Activated T-helper 1 cell treated with anti-CD3 and anti-CD28 coated beads, Interleukin-12 subunit alpha, Interleukin-12 subunit beta, Interleukin-2, Interleukin-4 antibody, amounts not matched to agents 30 ng/mL and 10 ng/mL and 1 ng/mL, durations not matched to agents 14 hours and 24 hours and 36 hours (primary cell): Measurements from ENCODE around the gene NAP1L1. TPM values are rescaled to one million over a fixed set of nuclear protein-coding genes. Genes with fewer than 3 reads are reported as not detected.

ENCODE experiments used
- DNase-seq: peaks from one replicate; pipeline ENCODE4 v3.0.0; 2021; ENCODE audit warnings: low spot score
- H3K27ac Mint-ChIP-seq: one replicate; pipeline ENCODE4 v1.8.0; 2021; ENCODE audit warnings: mild to moderate bottlenecking, mixed read lengths
- H3K27me3 Mint-ChIP-seq: one replicate; pipeline ENCODE4 v1.8.0; 2022; ENCODE audit warnings: mild to moderate bottlenecking, moderate library complexity, mixed read lengths; ENCODE audit not compliant: insufficient read depth
- H3K36me3 Mint-ChIP-seq: one replicate; pipeline ENCODE4 v1.8.0; 2021; ENCODE audit warnings: low read depth, mixed read lengths
- H3K4me1 Mint-ChIP-seq: one replicate; pipeline ENCODE4 v1.8.0; 2021; ENCODE audit warnings: low read depth, mixed read lengths
- H3K4me3 Mint-ChIP-seq: one replicate; pipeline ENCODE4 v1.8.0; 2021; ENCODE audit warnings: mild to moderate bottlenecking, moderate library complexity, mixed read lengths
- H3K9me3 Mint-ChIP-seq: one replicate; pipeline ENCODE4 v1.8.0; 2021; ENCODE audit warnings: mixed read lengths
- intact Hi-C: fragments of 100-400 bp; cut with micrococcal nuclease; formaldehyde crosslinking; loops from one replicate; pipeline ENCODE4 v1.15.1; 2024
- total RNA-seq: library from RNA; stranded (reverse); gene quantifications from 2 replicates; pipeline ENCODE4 v1.2.3, GENCODE V29; 2022

The NAP1L1 gene
- total RNA-seq, 1 donor from 2014 or later, result 584 TPM

DNA sequence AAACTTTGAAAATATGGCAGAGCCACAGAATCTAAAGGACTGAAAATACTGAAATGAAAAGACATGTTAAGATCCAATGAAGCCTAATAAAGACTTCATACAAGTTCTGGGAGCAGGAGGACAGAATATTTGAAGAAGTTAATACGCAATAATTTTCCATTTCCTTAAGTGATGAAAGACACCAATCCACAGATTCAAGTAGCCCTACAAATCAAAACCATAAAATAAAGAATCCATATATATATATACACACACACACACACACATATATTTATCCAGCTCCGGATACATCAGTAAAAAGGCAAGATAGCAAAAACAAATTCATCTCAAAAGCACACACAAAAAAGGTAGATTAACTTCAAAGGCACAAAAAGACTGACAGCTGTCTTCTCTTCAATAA, 5.7 kb downstream of the NAP1L1 start:
- Mint-ChIP-seq H3K4me3 (no peak overlapping the region), H3K9me3 (peaks cover 9% of the 10 kb centered on the region), H3K4me1 (peaks cover 82% of the 10 kb centered on the region), H3K27me3 (no peaks in the 10 kb centered on the region), H3K36me3 (peaks cover 51% of the 10 kb centered on the region), H3K27ac (peak overlapping the region; percentile 47)
- DNase-seq, result no peak
- intact Hi-C loops, result no loop called here

DNA sequence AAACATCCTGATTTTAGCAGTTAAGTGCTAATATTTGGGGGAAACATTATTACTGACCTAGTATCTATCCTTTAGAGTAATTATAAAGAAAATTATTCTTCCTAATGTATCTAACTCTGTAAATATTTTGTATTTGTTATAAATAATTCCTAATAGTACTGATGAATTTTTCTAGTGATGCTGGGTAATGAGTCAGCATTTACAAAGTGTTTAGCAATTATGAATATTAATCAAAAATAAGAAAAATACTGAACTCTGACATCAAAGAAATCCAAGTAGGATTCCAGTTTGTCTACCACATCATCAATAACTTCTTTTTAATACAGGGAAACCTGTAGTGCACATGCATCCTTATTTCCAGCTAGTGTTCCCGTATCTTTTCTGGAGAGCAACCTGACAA, 9.0 kb downstream of the NAP1L1 start:
- no peaks in the 10 kb centered on the region for H3K27me3 Mint-ChIP-seq
- H3K4me1 Mint-ChIP-seq, result peaks cover 76% of the 10 kb centered on the region
- peaks cover 52% of the 10 kb centered on the region for H3K36me3 Mint-ChIP-seq
- H3K27ac Mint-ChIP-seq, result no peak overlapping the region
- intact Hi-C loops, result no loop called here
- no peak for DNase-seq
- H3K4me3 Mint-ChIP-seq, result no peak overlapping the region
- H3K9me3 Mint-ChIP-seq, result peaks cover 9% of the 10 kb centered on the region

DNA sequence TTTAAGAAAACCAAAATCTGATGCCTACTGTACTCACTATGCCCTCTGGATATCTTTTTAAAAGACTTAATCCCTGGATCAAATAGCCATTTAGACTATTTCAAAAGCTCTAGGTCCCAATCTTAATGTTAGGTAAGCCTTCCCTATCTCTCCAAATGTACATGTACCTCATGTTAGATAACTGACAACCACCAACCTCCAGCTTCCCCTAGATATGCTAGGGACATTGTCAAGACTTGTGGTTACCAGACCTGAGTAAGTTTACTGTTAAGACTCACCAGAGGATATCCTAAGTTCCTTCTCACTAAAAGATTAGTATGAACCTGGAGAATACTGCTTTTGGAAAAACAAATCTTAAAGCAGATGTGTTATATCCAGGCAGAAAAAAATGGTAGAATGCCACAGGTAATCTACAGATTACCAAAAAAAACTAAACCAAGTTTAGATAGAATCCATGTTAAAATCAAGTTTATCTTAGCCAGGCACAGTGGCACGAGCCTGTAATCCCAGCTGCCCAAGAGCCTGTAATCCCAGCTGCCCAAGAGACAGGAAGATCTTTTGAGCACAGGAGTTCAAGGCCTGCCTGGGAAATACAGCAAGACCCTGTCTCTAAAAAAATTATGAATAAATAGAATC, 9.7 kb downstream of the NAP1L1 start:
- intact Hi-C loops, result loop anchor here (1.0 kb wide), 1 partner anchor 545 kb away; no protein-coding TSS in a partner anchor
- Mint-ChIP-seq H3K9me3 (peaks cover 9% of the 10 kb centered on the region), H3K4me1 (peaks cover 70% of the 10 kb centered on the region), H3K36me3 (peaks cover 54% of the 10 kb centered on the region), H3K27me3 (no peaks in the 10 kb centered on the region), H3K4me3 (no peak overlapping the region), H3K27ac (no peak overlapping the region)
- no peak for DNase-seq

- Mint-ChIP-seq H3K27me3 (no peaks in the 10 kb centered on the region), H3K9me3 (peaks cover 4% of the 10 kb centered on the region), H3K4me3 (no peak overlapping the region), H3K36me3 (peaks cover 50% of the 10 kb centered on the region), H3K4me1 (peaks cover 64% of the 10 kb centered on the region), H3K27ac (no peak overlapping the region)
- DNase-seq, result no peak
- intact Hi-C loops, result no loop called here
Measured at GRCh38 chr12:76073561-76073960, 10.9 kb downstream of the NAP1L1 start.

- DNase-seq, result no peak
- H3K4me1 Mint-ChIP-seq, result peaks cover 68% of the 10 kb centered on the region
- H3K4me3 Mint-ChIP-seq, result no peak overlapping the region
- intact Hi-C loops, result no loop called here
- peaks cover 56% of the 10 kb centered on the region for H3K36me3 Mint-ChIP-seq
- no peaks in the 10 kb centered on the region for H3K27me3 Mint-ChIP-seq
- H3K27ac Mint-ChIP-seq, result no peak overlapping the region
- H3K9me3 Mint-ChIP-seq, result no peaks in the 10 kb centered on the region
Measured at GRCh38 chr12:76072568-76072967, 11.9 kb downstream of the NAP1L1 start.

DNA sequence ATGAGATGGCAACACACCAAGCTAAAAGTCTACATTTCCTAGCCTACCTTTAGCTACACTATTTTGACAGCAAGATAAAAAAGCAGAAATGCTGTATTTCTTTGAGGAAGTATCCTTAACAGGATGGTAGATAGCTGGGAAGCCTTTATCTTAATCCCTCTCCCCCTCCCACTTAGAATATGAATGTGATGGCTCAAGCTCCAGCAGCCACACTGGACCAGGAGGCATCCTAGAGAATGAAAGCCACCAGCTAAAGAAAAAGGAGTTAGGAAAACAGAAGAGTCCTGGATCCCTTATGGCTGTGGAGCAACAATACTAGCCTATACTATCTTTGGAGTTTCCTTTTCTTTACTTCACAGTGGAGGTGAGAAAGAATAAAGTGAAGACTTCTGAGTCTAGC, 15.1 kb downstream of the NAP1L1 start:
- Mint-ChIP-seq H3K27me3 (no peaks in the 10 kb centered on the region), H3K4me3 (no peak overlapping the region), H3K9me3 (peaks cover 17% of the 10 kb centered on the region), H3K4me1 (peaks cover 44% of the 10 kb centered on the region), H3K27ac (no peak overlapping the region), H3K36me3 (peaks cover 74% of the 10 kb centered on the region)
- intact Hi-C loops, result no loop called here
- DNase-seq, result no peak

DNA sequence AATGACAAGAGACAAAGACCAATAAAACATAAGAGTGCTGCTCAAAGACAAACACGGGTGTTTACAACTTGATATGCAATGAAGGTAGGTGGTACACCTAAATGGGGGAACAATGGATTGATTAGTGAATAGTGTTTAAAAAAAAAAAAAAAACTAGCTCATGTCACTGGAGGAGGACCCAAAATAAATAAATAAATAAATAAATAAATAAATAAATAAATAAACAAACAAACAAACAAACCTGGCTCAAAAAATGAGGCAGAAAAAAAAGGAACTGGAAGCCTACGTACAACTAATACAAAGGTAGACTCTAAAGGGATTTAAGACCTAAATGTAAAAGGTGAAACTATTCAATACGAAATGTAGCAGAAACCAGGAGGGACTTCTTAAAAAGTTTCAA, 18.6 kb downstream of the NAP1L1 start:
- DNase-seq, result no peak
- intact Hi-C loops, result no loop called here
- H3K27ac Mint-ChIP-seq, result peak overlapping the region; percentile 11

DNA sequence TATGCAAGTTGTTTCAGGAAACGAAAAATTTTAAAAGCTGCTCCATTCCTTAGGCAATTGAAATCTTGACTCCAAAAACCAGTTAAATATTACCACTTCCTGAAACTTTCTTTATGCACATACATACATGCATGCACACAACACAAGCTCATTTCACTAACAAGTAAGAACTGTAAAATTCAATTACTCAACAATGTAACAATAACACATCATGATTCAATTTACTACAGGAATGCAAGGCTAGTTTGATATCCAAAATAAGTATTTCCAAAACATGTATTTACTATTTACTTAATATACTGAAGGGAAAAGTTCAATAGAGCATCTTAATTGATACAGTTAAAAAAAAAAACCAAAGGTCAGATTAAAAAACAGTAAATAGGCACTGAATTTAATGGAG, 19.6 kb downstream of the NAP1L1 start:
- Mint-ChIP-seq H3K9me3 (peaks cover 21% of the 10 kb centered on the region), H3K36me3 (peaks cover 81% of the 10 kb centered on the region), H3K27ac (no peak overlapping the region), H3K4me3 (no peak overlapping the region), H3K27me3 (no peaks in the 10 kb centered on the region), H3K4me1 (peaks cover 49% of the 10 kb centered on the region)
- intact Hi-C loops, result no loop called here
- DNase-seq, result no peak

More for the DNA sequence above, 18.6 kb downstream of the NAP1L1 start:
- Mint-ChIP-seq H3K4me1 (peaks cover 42% of the 10 kb centered on the region), H3K9me3 (peaks cover 21% of the 10 kb centered on the region), H3K27me3 (no peaks in the 10 kb centered on the region), H3K36me3 (peaks cover 82% of the 10 kb centered on the region), H3K4me3 (no peak overlapping the region)

DNA sequence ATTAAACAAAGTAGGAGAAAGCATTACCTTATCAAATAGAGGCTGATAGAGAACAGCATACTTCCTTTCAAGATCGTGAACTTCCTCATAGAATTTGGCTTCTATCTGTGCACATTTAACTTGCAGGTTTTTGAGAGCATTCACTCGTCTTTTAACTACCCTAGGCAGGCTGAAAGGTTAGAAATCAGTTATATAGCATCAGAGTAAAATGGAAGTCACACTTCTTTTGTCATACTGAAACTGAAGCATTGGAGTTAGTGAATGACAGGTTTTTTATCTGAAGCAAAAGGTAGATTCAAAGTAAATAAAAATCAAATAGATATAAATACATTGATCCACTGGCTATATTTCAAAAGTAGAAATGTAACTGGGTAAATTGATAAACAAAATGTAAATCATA, 24.4 kb downstream of the NAP1L1 start:
- intact Hi-C loops, result loop anchor here (1.0 kb wide), 1 partner anchor 8 kb away; no protein-coding TSS in a partner anchor
- H3K27ac Mint-ChIP-seq, result peak overlapping the region; percentile 31
- no peaks in the 10 kb centered on the region for H3K27me3 Mint-ChIP-seq

GRCh38 chr12:76057326-76057725, 27.2 kb downstream of the NAP1L1 start:
- Mint-ChIP-seq H3K27ac (no peak overlapping the region), H3K27me3 (no peaks in the 10 kb centered on the region)

More for the DNA sequence above, 24.4 kb downstream of the NAP1L1 start:
- H3K9me3 Mint-ChIP-seq, result peaks cover 12% of the 10 kb centered on the region
- no peak for DNase-seq
- no peak overlapping the region for H3K4me3 Mint-ChIP-seq
- peaks cover 68% of the 10 kb centered on the region for H3K36me3 Mint-ChIP-seq
- peaks cover 38% of the 10 kb centered on the region for H3K4me1 Mint-ChIP-seq

GRCh38 chr12:76055393-76055792, 29.1 kb downstream of the NAP1L1 start:
- Mint-ChIP-seq H3K27me3 (no peaks in the 10 kb centered on the region), H3K9me3 (no peaks in the 10 kb centered on the region), H3K4me1 (peaks cover 15% of the 10 kb centered on the region), H3K27ac (no peak overlapping the region), H3K36me3 (peaks cover 56% of the 10 kb centered on the region), H3K4me3 (no peak overlapping the region)
- no peak for DNase-seq
- intact Hi-C loops, result no loop called here

More at GRCh38 chr12:76057326-76057725, 27.2 kb downstream of the NAP1L1 start:
- H3K36me3 Mint-ChIP-seq, result peaks cover 59% of the 10 kb centered on the region
- intact Hi-C loops, result no loop called here
- H3K4me3 Mint-ChIP-seq, result no peak overlapping the region
- peaks cover 25% of the 10 kb centered on the region for H3K4me1 Mint-ChIP-seq
- no peaks in the 10 kb centered on the region for H3K9me3 Mint-ChIP-seq
- no peak for DNase-seq

DNA sequence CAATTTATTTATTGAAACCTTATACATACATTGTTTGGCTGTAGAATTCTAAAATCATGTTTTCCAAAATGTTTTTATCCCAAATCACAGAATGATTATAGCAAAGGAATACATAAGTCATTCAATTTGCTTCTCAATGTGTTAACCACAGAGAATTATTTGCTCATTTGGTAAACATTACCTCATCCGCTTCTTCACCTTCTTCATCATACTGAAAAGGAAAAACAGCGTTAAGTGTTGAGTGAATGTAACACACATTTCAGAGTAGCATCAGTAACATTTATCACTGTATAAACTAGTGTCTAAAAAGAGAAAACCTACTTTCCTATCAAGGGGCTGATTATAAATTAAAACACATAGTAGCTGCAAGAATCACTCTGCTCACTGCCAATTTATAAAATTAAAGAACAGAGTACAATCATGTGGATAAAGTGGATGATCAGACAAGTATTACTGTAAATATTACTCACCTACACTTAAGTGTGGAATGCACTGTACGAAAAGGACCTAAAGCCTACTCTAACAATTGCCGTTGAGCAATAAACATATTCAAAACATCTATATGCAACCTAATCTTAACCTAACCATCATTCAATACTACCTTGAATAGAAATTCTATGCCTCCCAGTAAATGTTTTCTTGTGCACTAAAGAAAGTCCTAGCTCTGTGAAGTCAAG, 34.8 kb downstream of the NAP1L1 start:
- Mint-ChIP-seq H3K9me3 (no peaks in the 10 kb centered on the region), H3K4me1 (peaks cover 13% of the 10 kb centered on the region), H3K27ac (no peak overlapping the region), H3K27me3 (no peaks in the 10 kb centered on the region), H3K4me3 (no peak overlapping the region), H3K36me3 (peaks cover 48% of the 10 kb centered on the region)
- no peak for DNase-seq
- intact Hi-C loops, result no loop called here

DNA sequence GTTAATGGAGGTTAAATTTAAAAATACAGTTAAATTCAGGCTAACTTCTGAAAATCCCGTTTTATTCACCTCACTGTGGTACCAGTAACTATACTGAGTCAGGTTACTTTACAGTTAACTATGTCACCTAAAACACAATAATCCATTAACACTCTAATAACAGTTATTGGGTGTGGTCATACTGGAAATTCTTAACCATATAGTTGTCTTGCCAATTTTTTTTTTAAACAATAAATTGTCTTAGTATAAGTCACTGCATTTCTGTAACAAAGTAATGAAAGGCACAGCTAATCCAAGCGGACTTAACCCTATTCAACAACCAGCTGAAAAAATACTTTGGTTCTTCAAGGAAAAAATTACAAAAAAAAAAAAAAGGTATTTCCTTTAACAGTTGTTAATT, 36.7 kb downstream of the NAP1L1 start:
- H3K36me3 Mint-ChIP-seq, result peaks cover 41% of the 10 kb centered on the region
- H3K27ac Mint-ChIP-seq, result no peak overlapping the region
- intact Hi-C loops, result no loop called here
- H3K4me1 Mint-ChIP-seq, result peaks cover 13% of the 10 kb centered on the region
- no peaks in the 10 kb centered on the region for H3K27me3 Mint-ChIP-seq
- no peaks in the 10 kb centered on the region for H3K9me3 Mint-ChIP-seq
- H3K4me3 Mint-ChIP-seq, result no peak overlapping the region
- DNase-seq, result no peak
